ENCODE data around the gene HEPH.
"Not testable (repeated sequence)": the region's sequence is repeated elsewhere in the genome, so short reads cannot be mapped to it uniquely, and the experiment has no call there.

Gene HEPH, protein sequence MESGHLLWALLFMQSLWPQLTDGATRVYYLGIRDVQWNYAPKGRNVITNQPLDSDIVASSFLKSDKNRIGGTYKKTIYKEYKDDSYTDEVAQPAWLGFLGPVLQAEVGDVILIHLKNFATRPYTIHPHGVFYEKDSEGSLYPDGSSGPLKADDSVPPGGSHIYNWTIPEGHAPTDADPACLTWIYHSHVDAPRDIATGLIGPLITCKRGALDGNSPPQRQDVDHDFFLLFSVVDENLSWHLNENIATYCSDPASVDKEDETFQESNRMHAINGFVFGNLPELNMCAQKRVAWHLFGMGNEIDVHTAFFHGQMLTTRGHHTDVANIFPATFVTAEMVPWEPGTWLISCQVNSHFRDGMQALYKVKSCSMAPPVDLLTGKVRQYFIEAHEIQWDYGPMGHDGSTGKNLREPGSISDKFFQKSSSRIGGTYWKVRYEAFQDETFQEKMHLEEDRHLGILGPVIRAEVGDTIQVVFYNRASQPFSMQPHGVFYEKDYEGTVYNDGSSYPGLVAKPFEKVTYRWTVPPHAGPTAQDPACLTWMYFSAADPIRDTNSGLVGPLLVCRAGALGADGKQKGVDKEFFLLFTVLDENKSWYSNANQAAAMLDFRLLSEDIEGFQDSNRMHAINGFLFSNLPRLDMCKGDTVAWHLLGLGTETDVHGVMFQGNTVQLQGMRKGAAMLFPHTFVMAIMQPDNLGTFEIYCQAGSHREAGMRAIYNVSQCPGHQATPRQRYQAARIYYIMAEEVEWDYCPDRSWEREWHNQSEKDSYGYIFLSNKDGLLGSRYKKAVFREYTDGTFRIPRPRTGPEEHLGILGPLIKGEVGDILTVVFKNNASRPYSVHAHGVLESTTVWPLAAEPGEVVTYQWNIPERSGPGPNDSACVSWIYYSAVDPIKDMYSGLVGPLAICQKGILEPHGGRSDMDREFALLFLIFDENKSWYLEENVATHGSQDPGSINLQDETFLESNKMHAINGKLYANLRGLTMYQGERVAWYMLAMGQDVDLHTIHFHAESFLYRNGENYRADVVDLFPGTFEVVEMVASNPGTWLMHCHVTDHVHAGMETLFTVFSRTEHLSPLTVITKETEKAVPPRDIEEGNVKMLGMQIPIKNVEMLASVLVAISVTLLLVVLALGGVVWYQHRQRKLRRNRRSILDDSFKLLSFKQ

DNA sequence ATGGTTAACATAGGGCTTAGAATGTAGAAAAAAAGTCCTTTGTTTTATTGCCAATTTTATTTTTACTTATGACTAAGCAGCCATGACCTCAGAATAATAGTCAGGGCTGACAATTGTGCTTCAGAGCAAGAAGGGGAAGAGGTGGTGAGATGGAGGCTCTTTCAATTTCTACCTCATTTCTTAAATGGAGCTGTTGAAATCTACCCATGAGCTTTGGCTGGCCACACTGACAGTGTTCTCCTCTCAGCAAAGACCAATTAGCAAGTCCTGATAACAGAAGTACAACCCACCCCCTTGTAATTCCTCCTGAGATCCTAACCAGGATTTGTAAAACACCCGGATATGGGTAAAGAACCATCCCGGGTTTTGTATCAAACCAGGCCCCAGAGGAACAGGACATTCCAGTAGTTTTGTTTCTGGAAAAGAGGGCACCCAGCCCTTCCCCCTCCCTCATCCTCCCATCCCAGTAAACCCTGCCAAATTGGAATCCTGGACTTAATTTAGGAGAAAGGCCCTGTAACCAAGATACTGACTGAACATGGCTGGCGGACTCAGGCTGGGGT is at the start of gene HEPH:
HEPH (plus strand) TSS at position 399 of the 563 bp plus-strand sequence. CDS start 6,324 bp downstream, outside the sequence.
- no peak for DNase-seq

DNA sequence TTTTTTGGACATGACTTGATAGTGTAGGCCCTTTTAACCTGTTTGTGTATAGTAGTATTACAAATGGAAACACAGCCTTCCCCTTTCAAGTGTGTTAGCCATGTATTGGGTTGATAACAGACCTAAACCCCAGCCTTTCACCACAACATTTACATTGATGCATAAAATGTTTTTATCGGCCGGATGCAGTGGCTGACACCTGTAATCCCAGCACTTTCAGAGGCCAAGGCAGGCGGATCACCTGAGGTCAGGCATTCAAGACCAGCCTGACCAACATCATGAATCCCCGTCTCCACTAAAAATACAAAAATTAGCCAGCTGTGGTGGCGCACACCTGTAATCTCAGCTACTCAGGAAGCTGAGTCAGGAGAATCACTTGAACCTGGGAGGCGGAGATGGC is 45.3 kb upstream of the HEPH start:
- DNase-seq: not testable (repeated sequence)

DNA sequence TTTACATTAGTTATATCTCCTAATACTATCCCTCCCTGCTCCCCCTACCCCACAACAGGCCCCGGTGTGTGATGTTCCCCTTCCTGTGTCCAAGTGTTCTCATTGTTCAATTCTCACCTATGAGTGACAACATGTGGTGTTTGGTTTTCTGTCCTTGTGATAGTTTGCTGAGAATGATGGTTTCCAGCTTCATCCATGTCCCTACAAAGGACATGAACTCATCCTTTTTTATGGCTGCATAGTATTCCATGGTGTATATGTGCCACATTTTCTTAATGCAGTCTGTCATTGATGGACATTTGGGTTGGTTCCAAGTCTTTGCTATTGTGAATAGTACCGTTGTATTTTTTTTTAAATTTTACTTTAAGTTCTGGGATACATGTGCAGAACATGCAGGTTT is 42.7 kb upstream of the HEPH start:
- not testable (repeated sequence) for DNase-seq

DNA sequence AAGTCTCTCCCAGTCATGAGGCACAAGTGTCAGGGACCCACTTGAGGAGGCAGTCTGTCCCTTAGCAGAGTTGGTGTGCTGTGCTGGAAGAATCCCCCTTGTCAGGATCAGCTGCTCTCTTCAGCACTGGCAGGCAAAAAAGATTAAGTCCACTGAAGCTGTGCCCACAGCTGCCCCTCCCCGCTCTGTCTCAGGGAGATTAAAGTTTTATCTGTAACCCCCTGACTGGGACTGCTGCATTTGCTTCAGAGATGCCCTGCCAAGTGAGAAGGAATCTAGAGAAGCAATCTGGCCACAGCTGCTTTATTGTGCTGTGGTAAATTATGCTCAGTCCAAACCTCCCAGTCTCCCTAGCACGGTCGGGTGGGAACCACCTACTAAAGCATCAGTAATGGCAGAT is 37.4 kb upstream of the HEPH start:
- no peak for DNase-seq

DNA sequence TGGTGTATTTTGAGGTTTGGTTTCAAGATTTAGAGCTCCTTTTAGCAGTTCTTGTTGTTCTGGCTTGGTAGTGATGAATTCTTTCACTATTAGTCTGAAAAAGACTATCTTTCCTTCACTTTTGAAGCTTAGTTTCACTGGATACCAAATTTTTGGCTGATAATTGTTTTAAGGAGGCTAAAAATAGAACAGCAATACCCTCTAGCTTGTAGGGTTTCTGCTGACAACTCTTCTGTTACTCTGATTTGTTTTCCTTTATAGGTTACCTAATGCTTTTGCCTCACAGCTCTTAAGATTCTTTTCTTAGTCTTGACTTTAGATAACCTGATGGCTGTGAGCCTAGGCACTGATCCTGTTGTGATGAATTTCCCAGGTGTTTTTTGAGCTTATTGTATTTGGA is 33.6 kb upstream of the HEPH start:
- no peak for DNase-seq

DNA sequence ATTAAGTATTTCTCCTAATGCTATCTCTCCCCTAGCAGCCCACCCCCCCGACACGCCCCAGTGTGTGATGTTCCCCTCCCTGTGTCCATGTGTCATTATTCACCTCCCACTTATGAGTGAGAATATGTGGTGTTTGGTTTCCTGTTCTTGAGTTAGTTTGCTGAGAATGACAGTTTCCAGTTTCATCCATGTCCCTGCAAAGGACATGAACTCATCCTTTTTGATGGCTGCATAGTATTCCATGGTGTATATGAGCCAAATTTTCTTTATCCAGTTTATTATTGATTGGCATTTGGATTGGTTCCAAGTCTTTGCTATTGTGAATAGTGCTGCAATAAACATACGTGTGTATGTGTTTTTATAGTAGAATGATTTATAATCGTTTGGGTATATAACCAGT is 28.8 kb upstream of the HEPH start:
- DNase-seq: not testable (repeated sequence)

DNA sequence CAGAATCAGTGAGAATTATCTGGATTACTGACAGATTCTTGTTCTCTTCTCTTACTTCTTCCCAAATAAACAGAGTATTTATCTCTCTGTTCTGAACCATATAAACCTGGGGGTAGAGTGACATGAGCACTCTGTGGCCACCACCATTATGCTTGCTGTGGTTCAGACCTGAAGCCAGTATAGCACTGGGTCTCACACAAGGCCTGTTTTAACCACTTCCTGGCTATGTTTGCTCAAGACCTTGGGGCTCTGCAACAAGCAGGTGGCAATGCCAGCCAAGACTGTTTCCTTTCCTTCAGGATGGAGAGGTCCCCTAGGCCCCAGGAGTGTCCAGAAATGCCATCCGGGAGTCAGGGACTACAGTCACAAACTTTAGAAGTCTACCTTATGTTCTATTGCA is 21.7 kb upstream of the HEPH start:
- no peak for DNase-seq

DNA sequence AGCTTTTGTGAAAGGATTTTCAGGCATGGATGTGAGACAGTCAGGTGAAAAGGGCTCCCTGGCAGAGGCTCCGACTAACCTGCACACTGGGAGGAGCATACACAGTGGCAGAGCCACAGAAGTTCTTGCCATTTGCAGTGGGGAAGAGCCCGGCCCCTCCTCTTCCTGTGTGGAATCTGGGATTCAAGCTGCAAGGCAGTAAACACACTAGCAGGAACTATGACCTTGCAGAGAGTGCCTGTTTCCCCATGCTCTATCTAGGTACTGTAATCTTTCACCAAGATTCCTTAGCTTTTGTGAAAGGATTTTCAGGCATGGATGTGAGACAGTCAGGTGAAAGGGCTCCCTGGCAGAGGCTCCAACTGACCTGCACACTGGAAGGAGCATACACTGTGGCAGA is 19.8 kb upstream of the HEPH start:
- DNase-seq: no peak

DNA sequence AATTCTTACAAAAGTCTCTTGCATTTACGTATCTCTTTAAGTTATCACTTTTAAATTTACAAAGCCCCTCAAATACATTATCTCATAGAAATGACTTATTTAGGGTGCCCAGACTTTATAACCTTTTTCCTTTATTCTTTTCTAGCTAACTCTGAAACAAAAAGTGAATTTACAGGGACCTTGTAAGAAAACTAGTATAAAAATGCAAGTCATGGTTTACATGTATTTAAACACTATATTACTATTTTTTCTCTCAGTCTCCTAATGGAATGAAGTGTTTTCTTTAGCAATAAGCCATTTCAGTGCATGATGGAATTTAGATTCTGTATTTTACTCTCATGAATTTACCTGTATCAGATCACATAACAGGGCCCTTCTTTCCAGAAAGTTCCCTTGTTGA is 14.5 kb upstream of the HEPH start:
- no peak for DNase-seq

DNA sequence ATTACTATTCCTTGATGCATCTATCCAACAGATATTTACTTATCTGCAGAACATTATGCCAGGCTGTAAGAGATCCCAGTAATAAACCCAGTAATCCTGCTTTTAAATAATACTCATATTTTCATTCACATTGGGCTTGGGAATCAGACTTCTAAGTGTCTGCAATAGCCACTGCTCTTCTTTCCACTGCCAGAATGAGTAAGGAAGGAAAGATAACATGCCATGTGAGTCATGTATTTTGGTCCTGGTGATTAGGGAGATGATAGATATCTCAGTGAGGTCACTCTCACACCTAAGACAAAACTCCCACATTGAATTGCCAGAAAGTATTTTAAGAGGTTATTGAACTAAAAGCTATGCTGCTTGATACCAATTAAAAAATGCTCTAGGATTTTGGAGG is 13.9 kb upstream of the HEPH start:
- no peak for DNase-seq

DNA sequence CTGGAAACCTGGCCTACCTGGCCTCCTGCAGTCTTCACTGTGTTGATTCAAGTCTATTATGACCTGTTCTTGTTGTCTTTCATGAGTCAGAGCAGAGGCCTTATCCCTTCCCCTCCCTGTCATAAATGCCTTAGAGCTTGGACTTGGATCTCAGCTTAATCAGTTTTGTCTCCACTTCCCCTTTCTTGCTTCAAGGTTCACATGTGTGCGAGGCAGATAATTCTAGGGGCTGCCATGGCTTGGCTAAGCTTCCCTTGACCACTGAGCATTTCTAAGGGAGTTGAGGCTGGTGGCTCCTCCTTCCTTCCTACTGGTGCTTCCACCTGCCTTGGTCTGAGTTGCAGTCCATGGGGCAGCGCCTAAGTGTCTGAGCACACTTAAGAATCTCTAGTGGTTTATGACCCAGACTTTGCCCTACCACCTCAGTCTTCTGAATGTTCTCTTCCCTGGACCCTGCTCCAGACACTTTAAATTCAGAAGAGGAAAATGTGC is 1.7 kb upstream of the HEPH start:
- no peak for DNase-seq

DNA sequence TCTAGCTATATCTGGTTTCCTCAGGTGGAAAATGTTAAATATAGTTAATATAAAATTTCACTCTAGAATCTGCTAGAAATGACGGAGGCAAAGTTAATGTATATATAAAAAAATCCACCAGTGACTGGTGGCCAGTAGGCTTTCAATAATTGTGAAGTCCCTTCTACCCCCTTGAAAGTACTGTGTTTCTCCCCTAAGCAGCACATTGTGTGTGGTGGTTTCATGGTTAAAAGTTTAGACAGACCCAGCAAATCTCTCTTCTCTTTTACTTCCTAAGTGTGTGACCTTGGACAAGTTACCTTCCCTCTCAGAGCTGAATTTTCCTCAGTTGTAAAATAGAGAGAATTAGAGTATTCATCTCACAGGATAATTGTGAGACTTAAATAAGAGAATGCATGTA is 600 bp upstream of the HEPH start:
- DNase-seq: no peak

DNA sequence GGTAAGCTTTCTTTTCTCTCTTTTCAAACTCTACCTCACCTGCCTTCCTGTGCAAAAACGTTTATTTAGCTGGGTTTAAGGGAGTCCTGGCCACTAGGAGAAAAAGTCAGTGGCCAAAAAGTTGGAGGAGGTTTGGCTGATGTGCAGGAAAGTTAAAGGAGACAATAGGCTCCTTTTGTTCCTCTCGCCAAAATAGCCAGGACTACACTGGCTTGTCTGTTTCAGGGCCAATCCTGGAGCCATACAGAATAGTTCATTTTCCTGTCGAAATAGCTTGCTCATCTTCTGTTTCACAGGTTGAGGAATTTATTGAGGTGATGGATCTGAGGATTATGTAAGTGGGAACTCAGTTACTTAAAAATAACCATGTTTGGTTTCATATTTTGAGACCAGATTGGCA is 423 bp downstream of the HEPH start:
- DNase-seq: no peak

DNA sequence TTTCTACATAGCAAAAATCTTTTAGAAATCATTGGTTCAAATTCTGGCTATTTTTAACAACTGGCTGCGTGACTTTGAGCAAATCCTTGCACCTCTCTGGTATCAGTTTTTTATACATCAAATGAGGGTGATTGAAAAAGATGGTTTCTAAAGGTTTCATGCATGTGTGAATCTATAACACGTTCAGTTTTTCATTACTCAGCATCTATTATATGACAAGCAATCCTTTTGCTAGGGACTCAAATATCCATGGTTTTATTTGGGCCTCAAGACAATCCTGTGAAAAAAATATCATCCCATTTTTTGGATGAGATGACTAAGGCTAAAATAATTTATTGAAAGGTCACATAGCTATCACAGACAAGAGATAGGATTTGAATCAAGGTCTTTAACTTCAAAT is 884 bp downstream of the HEPH start:
- DNase-seq: no peak

DNA sequence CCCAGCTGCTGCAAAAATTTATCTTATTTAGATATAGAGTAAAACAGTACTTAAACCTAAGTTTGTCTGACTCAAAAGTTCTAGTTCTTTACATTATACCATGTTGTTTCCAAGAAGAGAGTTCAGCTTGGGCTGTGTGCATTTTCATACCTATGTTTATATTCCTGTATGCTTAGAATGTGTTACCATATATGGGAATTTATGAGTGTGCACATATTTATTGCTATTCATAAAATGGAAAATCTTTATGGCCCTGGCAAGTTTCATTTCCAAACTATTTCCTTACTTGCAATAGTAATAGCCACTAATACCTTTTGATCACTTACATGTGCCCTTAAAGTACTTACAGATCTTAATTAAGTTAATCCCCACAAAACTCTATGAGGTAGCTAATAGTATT is 2.6 kb downstream of the HEPH start:
- no peak for DNase-seq

DNA sequence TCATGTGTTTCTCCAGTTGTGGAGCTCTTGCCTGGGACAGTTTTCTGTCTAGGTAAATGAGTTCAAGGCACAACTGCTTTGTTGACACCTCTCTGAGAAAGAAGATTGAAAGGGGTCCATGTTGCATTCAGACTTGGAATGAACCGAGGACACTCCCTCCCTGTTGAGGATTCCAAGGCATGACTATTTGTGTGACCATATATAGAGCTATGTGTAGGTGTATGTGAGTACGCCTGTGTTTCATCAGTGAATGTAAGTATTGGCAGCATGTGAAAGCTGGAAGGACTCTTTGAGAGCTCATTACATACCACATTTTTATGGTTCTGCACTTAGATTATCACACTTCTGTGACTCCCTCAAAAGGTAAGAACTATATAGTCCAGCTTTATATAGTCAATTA is 3.4 kb downstream of the HEPH start:
- DNase-seq: no peak

DNA sequence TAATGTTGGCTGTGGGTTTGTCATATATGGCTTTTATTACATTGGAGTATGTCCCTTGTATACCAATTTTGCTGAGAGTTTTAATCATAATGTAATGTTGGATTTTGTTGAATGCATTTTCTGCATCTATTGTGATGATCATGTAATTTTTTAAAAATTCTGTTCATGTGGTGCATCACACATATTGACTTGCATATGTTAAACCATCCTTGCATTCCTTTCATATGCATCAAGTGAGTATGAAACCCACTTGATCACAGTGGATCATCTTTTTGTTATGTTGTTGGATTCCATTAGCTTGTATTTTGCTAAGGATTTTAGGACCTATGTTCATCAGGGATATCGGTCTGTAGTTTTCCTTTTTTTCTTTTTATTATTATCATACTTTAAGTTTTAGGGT is 12.1 kb downstream of the HEPH start:
- DNase-seq: no peak

DNA sequence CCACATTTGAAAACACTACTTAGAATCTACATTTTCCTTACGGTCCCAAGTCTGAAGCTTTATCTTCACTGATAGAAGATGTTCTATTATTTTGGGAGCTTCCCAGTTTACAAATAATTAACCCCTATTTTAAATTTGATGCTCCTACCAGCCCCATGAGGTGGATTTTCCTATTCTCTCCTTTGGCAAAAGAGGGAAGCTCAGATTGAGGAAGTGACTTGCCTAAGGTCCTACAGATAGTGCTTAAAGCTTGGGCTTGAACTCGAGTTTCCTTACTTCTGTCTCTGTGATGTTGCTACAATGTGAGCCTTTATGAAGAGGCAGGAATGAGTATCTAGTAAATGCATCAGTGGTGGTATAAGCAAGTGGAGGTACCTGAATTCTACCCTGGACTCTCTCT is 27.5 kb downstream of the HEPH start:
- no peak for DNase-seq

DNA sequence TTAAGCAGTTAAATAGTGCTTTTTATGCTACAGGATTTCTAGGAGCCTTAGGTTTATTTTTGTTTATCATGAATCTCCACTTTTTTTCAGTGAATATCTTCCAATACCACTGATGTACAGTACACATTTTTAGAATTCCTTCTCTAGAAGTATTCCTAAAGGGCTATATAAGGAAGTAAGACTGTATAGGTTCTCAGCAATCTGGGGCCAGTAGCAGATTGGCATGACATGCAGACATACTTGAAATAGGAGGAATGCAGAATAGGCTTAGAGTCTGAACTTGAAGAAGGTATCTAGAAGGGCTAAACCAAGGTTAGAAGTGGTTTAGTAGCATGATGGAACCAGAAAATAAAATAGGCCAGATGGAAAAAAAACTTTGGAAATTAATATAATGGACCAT is 29.8 kb downstream of the HEPH start:
- DNase-seq: no peak

DNA sequence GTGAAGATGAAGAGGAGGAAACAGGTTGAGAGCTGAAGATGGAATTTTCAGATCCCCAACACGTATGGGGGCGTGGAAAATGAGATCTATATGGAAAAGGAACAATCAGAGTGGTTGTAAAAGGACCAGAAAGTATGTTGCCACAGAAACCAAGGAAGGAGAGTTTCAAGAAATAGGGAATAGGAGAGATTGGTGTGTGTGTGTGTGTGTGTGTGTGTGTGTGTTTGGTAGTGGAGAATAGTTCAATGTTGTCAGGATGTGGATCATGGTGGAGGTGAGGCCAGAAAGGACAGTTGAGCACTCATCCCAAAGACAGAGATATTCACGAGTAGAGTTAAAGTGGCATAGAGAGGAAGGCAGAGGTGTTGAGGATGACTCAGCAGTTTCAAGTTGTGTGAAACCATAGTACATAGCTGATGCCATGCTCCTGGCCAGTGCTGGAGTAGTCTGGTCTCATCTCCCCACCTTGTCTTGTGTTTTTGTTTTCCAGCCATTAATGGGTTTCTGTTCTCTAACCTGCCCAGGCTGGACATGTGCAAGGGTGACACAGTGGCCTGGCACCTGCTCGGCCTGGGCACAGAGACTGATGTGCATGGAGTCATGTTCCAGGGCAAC is 36.1 kb downstream of the HEPH start:
- DNase-seq: no peak

DNA sequence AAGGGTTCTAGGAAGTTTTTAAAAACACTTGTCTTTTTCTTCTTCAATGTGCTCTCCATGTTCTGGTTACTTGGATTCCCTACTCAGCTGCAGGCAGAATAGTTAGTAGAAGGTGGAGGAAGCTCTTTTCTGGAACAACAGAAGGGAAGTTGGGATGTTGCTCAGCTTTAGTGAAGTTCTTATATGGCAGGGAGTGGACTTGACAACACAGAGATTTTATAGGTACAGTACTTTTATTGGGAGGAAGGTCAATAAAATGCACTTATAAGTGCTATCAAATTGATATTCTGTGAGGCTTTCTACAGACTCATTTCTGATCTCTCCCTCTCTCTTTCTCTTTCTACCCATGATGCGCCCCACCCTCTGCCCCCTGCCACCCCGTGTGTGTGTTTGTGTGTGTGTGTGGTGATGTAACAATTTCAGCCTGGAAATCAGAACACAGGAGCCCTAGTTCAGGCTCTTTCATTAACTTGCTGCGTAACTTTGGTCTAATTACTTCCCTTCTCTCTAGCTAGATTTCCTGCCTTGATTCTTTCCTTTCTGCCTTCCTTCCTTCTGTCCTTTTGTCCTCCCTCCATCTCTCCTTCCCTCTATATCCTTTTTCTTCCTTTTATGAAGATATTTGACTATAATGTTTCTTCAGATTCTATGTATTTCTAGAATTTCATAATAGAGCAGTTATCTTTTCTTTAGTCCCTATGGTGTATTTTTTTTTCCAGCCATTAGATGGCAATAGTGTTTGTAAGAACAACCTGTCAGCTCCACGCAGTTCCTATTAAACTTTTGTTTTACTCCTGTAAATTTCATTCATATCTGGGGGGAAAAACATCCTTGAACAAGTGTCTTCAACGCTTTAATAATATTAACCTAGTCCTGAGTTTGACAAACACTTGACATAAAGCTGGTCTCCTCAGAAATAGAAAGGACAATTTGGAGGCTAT is 37.1 kb downstream of the HEPH start:
- DNase-seq: no peak
